Mesothelial cell of epicardium (in vitro differentiated cells): ENCODE measurements around the gene TPRKB. TPM values are rescaled to one million over a fixed set of nuclear protein-coding genes. Genes with fewer than 3 reads are reported as not detected.
"Not testable (repeated sequence)": the region's sequence is repeated elsewhere in the genome, so short reads cannot be mapped to it uniquely, and the experiment has no call there.

Experiments used
- DNase-seq, 2 experiments: peaks; one replicate each; pipeline ENCODE4 v3.0.0; 2021; ENCODE audit warnings: low spot score in 2 of 2; ENCODE audit not compliant: unreplicated experiment in 2 of 2
- H3K27ac Mint-ChIP-seq: 2 replicates; pipeline ENCODE4 v1.8.0; 2021; ENCODE audit warnings: mixed read lengths
- H3K27me3 Mint-ChIP-seq: 2 replicates; pipeline ENCODE4 v1.8.0; 2021; ENCODE audit warnings: low read depth, mixed read lengths
- H3K36me3 Mint-ChIP-seq: 2 replicates; pipeline ENCODE4 v1.8.0; 2021; ENCODE audit warnings: mixed read lengths
- H3K4me1 Mint-ChIP-seq: 2 replicates; pipeline ENCODE4 v1.8.0; 2021; ENCODE audit warnings: mixed read lengths
- H3K4me3 Mint-ChIP-seq: 2 replicates; pipeline ENCODE4 v1.8.0; 2021; ENCODE audit warnings: mild to moderate bottlenecking, moderate library complexity, mixed read lengths
- H3K9me3 Mint-ChIP-seq: 2 replicates; pipeline ENCODE4 v1.8.0; 2021; ENCODE audit warnings: mixed read lengths
- CTCF ChIP-seq: fragments of 200-600 bp; sonication (generic); IDR thresholded peaks from one replicate; pipeline ENCODE4 v1.5.0; 2021; ENCODE audit warnings: antibody characterized with exemption; ENCODE audit not compliant: unreplicated experiment
- total RNA-seq: library from RNA; stranded (reverse); gene quantifications from 3 replicates; pipeline ENCODE4 v1.2.1, GENCODE V29; 2021

TPRKB gene
- total RNA-seq, 1 donor from 2014 or later, result 35.0 TPM

DNA sequence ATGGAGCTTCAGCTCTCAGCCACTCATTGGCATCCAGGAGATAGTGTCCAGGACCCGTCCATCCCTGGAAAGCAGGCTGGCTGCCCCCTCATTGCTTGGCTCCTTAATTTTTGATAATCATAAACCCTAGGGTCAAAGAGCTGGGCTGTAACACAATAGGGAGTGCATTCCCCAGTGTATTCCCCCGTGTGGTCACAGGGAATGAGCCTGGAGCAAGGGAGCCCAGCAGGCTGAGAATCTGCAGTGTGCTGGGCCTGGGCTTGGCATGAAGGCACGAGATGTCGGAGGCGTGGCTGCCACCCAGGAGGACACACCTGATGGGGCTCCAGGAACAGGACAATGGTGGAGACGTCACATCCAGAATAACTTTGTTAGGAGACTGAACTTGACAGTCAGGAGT lies 18.7 kb downstream of the TPRKB start:
- Mint-ChIP-seq H3K27me3 (peaks cover 44% of the 10 kb centered on the region), H3K27ac (no peak overlapping the region), H3K9me3 (peaks cover 28% of the 10 kb centered on the region), H3K36me3 (peaks cover 5% of the 10 kb centered on the region), H3K4me1 (peaks cover 2% of the 10 kb centered on the region), H3K4me3 (no peak overlapping the region)
- TF ChIP-seq CTCF, result no peak
- DNase-seq, result no peak

- H3K4me3 Mint-ChIP-seq, H3K4me1 Mint-ChIP-seq, DNase-seq, H3K36me3 Mint-ChIP-seq, H3K27ac Mint-ChIP-seq: not testable (repeated sequence)
- H3K27me3 Mint-ChIP-seq, result peaks cover 45% of the 10 kb centered on the region
- H3K9me3 Mint-ChIP-seq, result peaks cover 22% of the 10 kb centered on the region
Observed at GRCh38 chr2:73717695-73718094, 19.4 kb downstream of the TPRKB start.

- Mint-ChIP-seq H3K4me3 (no peak overlapping the region), H3K36me3 (peaks cover 4% of the 10 kb centered on the region), H3K9me3 (peaks cover 19% of the 10 kb centered on the region), H3K27ac (no peak overlapping the region), H3K27me3 (peaks cover 49% of the 10 kb centered on the region), H3K4me1 (peaks cover 2% of the 10 kb centered on the region)
- DNase-seq, result no peak
- no peak for TF ChIP-seq CTCF
Observed at GRCh38 chr2:73717251-73717606, 19.9 kb downstream of the TPRKB start.

DNA sequence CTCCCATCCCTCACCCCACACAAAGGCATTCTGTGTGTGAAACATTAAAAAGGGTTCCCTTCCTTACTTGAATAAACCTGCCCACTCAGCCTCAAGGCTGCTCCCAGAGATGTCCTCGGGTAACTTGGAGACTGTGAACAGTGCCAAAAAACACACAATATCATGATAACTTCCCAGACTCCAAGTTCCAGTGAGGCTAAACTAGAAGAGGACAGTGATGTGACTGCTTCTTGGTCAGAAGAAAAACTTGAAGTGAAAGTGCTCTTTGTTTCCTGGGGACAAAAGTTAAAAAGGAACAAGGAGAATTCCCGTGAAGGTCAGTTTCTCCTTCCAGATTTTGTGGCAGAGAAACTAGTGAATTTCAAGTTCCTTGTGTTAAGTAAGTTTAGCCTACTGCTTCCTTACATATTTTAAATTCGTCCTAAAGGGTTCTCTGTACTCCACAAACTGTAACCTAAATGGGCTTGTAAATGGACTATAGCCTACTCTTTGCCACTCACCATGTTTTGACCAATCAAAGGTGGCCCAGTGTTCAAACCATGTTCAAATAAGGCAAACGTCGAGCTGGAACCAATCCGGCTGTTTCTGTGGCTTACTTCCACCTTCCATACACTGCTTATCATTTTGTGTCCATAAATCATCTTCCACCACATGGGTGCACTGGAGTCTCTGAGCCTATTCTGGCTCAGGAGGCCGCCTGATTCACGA lies 20.4 kb downstream of the TPRKB start:
- Mint-ChIP-seq H3K36me3 (peaks cover 4% of the 10 kb centered on the region), H3K4me3 (no peak overlapping the region), H3K4me1 (peaks cover 2% of the 10 kb centered on the region), H3K9me3 (peaks cover 19% of the 10 kb centered on the region), H3K27ac (no peak overlapping the region), H3K27me3 (peaks cover 55% of the 10 kb centered on the region)
- TF ChIP-seq CTCF, result no peak
- no peak for DNase-seq

DNA sequence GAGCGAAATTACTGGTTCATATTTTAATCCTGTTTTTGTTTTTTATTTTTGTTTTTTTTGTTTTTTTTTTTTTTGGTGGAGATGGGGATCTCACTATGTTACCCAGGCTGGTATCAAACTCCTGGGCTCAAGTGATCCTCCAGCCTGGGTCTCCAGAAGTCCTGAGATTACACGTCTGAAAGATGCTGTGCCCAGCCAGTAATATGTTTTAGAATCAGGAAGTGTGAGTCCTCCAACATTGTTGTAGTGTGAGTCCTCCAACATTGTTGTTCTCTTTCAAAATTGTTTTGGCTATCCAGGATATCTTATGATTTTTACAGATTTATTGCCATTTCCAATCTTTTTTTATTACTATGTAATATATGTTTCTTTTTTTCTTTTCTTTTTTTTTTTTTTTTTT lies 23.1 kb downstream of the TPRKB start:
- peaks cover 19% of the 10 kb centered on the region for H3K9me3 Mint-ChIP-seq
- no peak overlapping the region for H3K4me3 Mint-ChIP-seq
- peaks cover 67% of the 10 kb centered on the region for H3K27me3 Mint-ChIP-seq
- no peak for DNase-seq
- H3K36me3 Mint-ChIP-seq, result no peaks in the 10 kb centered on the region
- TF ChIP-seq CTCF, result no peak
- peaks cover 2% of the 10 kb centered on the region for H3K4me1 Mint-ChIP-seq
- no peak overlapping the region for H3K27ac Mint-ChIP-seq

- peaks cover 7% of the 10 kb centered on the region for H3K9me3 Mint-ChIP-seq
- no peak overlapping the region for H3K4me3 Mint-ChIP-seq
- no peaks in the 10 kb centered on the region for H3K36me3 Mint-ChIP-seq
- TF ChIP-seq CTCF, result no peak
- no peaks in the 10 kb centered on the region for H3K4me1 Mint-ChIP-seq
- no peak for DNase-seq
- peaks cover 64% of the 10 kb centered on the region for H3K27me3 Mint-ChIP-seq
- no peak overlapping the region for H3K27ac Mint-ChIP-seq
Observed at GRCh38 chr2:73708527-73708926, 28.6 kb downstream of the TPRKB start.
